ENCODE data around the gene TIPRL. TPM values are rescaled to one million over a fixed set of nuclear protein-coding genes. Genes with fewer than 3 reads are reported as not detected.

TIPRL gene
- total RNA-seq, result 10 to 100 TPM; 34.6 to 49.6 TPM

DNA sequence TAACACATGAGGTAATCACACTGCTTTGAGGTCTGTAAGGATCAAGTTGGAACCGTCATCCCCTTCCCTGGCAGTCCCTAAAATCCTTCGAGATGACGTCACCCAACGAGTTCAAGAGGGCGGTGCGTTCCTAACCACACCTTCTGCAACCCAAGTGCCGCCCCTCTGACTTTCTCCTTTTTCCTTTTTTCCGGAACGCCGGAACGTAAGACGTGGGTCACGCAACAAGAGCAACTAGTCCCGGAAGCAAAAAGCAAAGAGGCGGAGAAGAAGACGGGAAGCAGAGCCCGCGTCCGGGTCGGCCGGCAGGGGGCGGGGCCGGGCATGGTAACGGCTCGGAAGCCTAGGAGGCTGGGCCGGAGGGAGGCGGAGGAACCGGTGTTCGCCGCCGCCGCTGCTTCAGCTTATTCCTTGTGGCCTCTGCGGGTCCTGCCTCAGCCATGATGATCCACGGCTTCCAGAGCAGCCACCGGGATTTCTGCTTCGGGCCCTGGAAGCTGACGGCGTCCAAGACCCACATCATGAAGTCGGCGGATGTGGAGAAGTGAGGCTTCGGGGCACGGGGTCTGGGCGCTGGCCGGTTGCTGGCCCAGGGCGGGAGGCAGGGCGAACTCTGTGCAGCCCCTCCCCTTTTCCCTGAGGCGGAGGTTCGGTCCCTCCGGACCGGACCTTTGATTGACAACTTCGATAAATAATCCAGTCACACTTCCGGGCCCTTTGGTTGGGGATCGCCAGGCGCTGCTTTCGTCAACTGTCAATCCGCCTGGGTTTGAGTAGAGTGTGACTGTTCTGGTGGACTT is at the start of gene TIPRL:
TIPRL (plus strand) TSS at position 325 of the 800 bp plus-strand sequence; CDS start at position 441, 116 bp downstream.
- Mint-ChIP-seq H3K36me3 (no peaks in the 10 kb centered on the region), H3K4me3 (no peak within 1 kb of the TSS), H3K27me3 (peaks cover 2 to 9% of the 10 kb centered on the region in 2 donors), H3K4me1 (ENCODE audit: low read depth in 2 of 2) (peaks cover 0 to 2% of the 10 kb centered on the region in 2 donors), H3K27ac (no peak within 1 kb of the TSS), H3K9me3 (no peaks in the 10 kb centered on the region)
- DNase-seq (ENCODE audit: low spot score) (peak; percentile 98), ATAC-seq (peak; percentile 93 to 95)

DNA sequence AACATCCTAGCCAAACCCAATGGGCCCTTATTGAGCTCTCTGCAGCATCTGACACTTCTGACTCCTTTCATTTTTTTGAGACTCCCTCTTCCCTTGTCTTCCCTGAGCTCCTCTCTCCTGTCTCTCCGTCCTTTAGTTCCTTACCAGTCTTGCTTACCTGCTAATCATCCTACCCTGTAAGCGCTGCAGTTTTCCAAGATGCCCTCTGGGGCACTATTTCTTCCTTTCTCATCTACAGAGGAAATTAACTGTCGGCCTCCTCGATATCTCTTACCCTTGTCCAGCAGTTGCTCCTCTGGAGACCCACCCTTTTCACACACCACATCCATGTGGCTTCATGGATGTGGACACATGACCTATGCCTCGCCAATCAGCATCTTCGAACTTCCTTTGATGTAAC is 48.8 kb upstream of the TIPRL start:
- DNase-seq (ENCODE audit: low spot score) (no peak), ATAC-seq (no peak)
- Mint-ChIP-seq H3K4me3 (no peak overlapping the region), H3K27me3 (peaks cover 28 to 51% of the 10 kb centered on the region in 2 donors), H3K27ac (no peak overlapping the region), H3K4me1 (ENCODE audit: low read depth in 2 of 2) (no peaks in the 10 kb centered on the region), H3K9me3 (no peaks in the 10 kb centered on the region), H3K36me3 (no peaks in the 10 kb centered on the region)

GRCh38 chr1:168134132-168134531 is 44.6 kb upstream of the TIPRL start:
- H3K27me3 Mint-ChIP-seq, result peaks cover 38 to 59% of the 10 kb centered on the region in 2 donors

DNA sequence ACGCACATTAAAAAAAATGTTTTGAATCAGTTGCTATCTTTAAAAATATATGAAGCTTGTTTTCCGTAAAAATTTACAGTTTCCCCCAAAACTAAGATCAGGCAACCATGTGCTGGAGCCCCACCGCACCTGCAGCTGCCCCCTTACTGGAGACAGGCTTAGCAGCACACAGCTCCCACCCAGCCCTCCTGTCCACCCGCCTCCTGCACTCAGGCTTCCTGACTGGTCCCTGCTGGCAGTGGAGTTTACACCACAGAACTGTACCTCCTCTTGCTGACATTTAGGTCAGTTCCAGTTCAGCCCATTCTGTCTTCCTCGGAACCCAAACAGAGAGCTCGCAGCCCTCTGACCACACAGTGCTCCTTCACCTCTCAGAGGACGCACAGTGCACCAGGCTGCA is 44.1 kb upstream of the TIPRL start:
- no peaks in the 10 kb centered on the region for H3K9me3 Mint-ChIP-seq
- H3K4me3 Mint-ChIP-seq, result no peak overlapping the region
- no peaks in the 10 kb centered on the region for H3K36me3 Mint-ChIP-seq
- no peak overlapping the region for H3K27ac Mint-ChIP-seq
- peaks cover 38 to 55% of the 10 kb centered on the region in 2 donors for H3K27me3 Mint-ChIP-seq
- ATAC-seq, result no peak
- DNase-seq (ENCODE audit: low spot score), result no peak
- peaks cover 11 to 12% of the 10 kb centered on the region in 2 donors for H3K4me1 Mint-ChIP-seq (ENCODE audit: low read depth in 2 of 2)

More at GRCh38 chr1:168134132-168134531, 44.6 kb upstream of the TIPRL start:
- no peak overlapping the region for H3K4me3 Mint-ChIP-seq
- H3K9me3 Mint-ChIP-seq, result no peaks in the 10 kb centered on the region
- DNase-seq (ENCODE audit: low spot score) (no peak), ATAC-seq (no peak)
- no peak overlapping the region for H3K27ac Mint-ChIP-seq
- no peaks in the 10 kb centered on the region for H3K36me3 Mint-ChIP-seq
- peaks cover 11 to 12% of the 10 kb centered on the region in 2 donors for H3K4me1 Mint-ChIP-seq (ENCODE audit: low read depth in 2 of 2)

GRCh38 chr1:168135116-168135920 is 43.4 kb upstream of the TIPRL start:
- no peak for DNase-seq (ENCODE audit: low spot score)
- no peaks in the 10 kb centered on the region for H3K9me3 Mint-ChIP-seq
- ATAC-seq, result no peak
- peak overlapping the region; percentile 67 for H3K4me3 Mint-ChIP-seq
- H3K27me3 Mint-ChIP-seq, result peaks cover 35 to 50% of the 10 kb centered on the region in 2 donors
- H3K4me1 Mint-ChIP-seq (ENCODE audit: low read depth in 2 of 2), result peaks cover 11 to 12% of the 10 kb centered on the region in 2 donors
- H3K27ac Mint-ChIP-seq, result no peak overlapping the region
- no peaks in the 10 kb centered on the region for H3K36me3 Mint-ChIP-seq

DNA sequence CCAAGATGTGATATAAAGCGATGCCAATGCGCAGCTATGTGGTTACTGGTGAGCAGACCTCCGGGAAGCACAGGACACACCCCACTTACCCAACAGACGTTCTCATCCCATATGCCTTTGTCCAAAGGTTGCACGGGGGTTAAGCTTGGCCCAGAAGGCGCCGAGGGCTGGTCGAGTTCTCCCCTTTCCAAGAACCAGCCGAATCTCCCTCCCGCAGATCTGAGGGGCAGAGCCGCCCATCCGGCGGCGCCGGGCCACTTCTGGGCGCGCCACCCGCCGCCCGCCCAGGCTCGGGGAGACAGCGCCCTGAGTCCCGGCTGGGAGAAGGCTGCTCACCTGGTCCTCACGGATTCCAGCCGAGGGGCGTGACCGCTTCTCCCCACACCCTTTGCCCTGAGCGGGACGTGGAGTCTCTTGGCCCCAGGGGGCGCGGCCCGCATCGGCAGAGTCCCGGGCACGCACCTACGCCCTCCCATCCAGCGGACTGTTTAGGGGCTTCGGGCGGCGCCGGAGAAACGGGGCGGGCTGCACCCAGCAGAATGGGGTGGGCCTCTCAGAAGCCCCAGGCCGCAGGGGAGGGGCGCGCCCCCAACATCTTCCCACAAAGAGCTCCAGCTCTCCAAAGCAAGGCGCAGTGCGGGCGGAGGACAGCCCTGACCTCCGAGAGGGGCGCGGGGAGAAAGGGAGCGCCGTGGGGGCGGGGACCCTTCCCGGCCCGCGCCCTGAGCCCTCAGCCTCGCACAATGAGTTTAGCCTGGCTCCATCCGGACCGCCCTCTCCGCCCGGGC is 42.6 kb upstream of the TIPRL start:
- no peak overlapping the region for H3K27ac Mint-ChIP-seq
- H3K4me3 Mint-ChIP-seq, result peak overlapping the region; percentile 67
- no peaks in the 10 kb centered on the region for H3K36me3 Mint-ChIP-seq
- H3K4me1 Mint-ChIP-seq (ENCODE audit: low read depth in 2 of 2), result peaks cover 11 to 12% of the 10 kb centered on the region in 2 donors
- peaks cover 31 to 45% of the 10 kb centered on the region in 2 donors for H3K27me3 Mint-ChIP-seq
- no peaks in the 10 kb centered on the region for H3K9me3 Mint-ChIP-seq
- peak; percentile 56 to 62 for ATAC-seq
- no peak for DNase-seq (ENCODE audit: low spot score)

DNA sequence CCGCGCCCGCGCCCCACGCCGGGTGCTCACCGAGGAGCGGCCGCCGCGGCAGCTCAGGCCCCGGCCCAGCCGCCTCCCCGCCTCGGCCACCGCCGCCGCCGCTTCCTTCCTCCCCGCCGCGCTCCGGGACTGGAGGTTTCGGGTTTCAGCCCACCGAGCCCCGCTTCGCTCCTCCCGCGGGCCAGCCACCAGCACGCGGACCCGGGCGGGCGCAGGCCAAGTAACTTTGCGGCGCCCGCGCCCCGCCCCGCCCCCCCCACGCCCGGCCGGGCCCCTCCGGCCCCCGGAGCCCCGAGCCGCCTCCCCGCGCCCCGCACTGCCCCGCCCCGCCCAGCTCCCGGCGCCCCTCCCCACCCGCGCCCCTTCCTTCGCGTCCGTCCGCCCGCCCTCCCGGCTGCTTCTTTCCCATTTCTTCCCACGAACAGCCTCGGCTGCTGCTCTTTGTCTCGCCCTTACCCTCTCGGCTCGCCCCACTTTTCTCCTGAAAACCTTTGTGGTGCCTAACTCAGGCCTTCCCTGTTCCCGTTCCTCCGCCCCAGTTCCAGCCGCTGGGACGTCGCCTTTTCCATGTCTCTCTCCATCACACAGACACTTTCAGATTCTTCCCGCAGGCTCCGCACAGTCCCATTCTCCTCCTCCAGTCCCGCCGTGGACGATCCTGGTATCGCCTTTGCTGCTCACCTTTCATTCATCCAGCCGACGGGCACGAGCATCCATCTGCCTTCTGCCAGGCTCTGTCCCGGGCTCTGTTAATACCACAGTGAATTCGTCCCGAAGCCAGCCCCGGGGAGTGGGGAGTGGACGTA is 41.9 kb upstream of the TIPRL start, which contains the start of gene GPR161:
GPR161 (minus strand) TSS at position 222 of the 806 bp plus-strand sequence. CDS start 32,080 bp downstream, outside the sequence.
- H3K4me3 Mint-ChIP-seq, result peak within 1 kb of the TSS; percentile 92
- DNase-seq (ENCODE audit: low spot score) (peak; percentile 63), ATAC-seq (peak; percentile 74 to 78)
- peaks cover 30 to 37% of the 10 kb centered on the region in 2 donors for H3K27me3 Mint-ChIP-seq
- H3K9me3 Mint-ChIP-seq, result no peaks in the 10 kb centered on the region
- H3K4me1 Mint-ChIP-seq (ENCODE audit: low read depth in 2 of 2), result peaks cover 11 to 12% of the 10 kb centered on the region in 2 donors
- peak within 1 kb of the TSS in 1 of 2 donors; percentile 13 for H3K27ac Mint-ChIP-seq
- H3K36me3 Mint-ChIP-seq, result no peaks in the 10 kb centered on the region

- H3K27ac Mint-ChIP-seq, result peak overlapping the region in 1 of 2 donors; percentile 13
- H3K4me3 Mint-ChIP-seq, result peak overlapping the region; percentile 92
- H3K4me1 Mint-ChIP-seq (ENCODE audit: low read depth in 2 of 2), result peaks cover 11 to 12% of the 10 kb centered on the region in 2 donors
- H3K36me3 Mint-ChIP-seq, result no peaks in the 10 kb centered on the region
- DNase-seq (ENCODE audit: low spot score) (no peak), ATAC-seq (no peak)
- peaks cover 30 to 36% of the 10 kb centered on the region in 2 donors for H3K27me3 Mint-ChIP-seq
- no peaks in the 10 kb centered on the region for H3K9me3 Mint-ChIP-seq
Observed at GRCh38 chr1:168137515-168137821, 41.3 kb upstream of the TIPRL start.

DNA sequence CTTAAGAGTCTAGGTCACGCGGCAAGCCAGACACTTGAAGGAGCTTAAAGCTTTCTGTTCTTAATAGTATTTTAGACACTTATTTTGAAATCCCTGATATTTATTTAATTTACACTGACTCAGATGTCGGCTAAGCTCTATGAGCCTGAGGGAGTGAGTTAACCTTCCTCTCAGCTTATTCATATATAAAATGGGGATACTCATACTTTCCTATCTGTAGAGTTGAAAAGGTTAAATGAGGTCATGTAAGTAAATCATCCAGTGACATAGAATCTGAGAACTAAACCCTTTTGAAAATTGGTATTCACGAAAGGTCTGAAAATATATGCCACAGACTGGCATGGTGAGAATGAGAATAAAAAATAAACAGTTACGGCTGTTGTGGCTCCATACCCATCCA is 40.6 kb upstream of the TIPRL start:
- ATAC-seq (no peak), DNase-seq (ENCODE audit: low spot score) (no peak)
- Mint-ChIP-seq H3K36me3 (no peaks in the 10 kb centered on the region), H3K4me3 (peak overlapping the region; percentile 92), H3K9me3 (no peaks in the 10 kb centered on the region), H3K4me1 (ENCODE audit: low read depth in 2 of 2) (peaks cover 11 to 12% of the 10 kb centered on the region in 2 donors), H3K27me3 (peaks cover 30 to 36% of the 10 kb centered on the region in 2 donors), H3K27ac (no peak overlapping the region)

DNA sequence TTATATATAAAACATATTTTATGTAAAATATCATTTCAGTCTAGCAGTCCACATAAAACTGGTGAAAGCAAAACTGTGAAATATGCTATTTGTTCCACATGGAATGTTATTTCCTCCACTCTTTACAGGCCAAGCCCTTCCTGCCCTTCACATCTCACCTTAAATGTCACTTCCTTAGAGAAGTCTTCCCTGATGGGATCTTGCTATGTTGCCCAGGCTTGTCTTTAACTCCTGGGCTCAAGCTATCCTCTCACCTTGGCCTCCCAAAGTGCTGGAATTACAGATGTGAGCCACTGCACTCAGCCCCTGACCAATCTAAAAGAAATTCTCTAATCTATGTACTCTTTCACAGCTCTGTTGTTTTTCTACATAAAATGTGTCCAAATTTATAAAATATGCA is 39.7 kb upstream of the TIPRL start:
- Mint-ChIP-seq H3K4me3 (no peak overlapping the region), H3K9me3 (no peaks in the 10 kb centered on the region), H3K4me1 (ENCODE audit: low read depth in 2 of 2) (peaks cover 11 to 12% of the 10 kb centered on the region in 2 donors), H3K27ac (no peak overlapping the region), H3K27me3 (peaks cover 29 to 33% of the 10 kb centered on the region in 2 donors), H3K36me3 (no peaks in the 10 kb centered on the region)
- no peak for ATAC-seq
- DNase-seq (ENCODE audit: low spot score), result no peak

GRCh38 chr1:168141871-168142385 is 36.8 kb upstream of the TIPRL start:
- Mint-ChIP-seq H3K27ac (no peak overlapping the region), H3K4me1 (ENCODE audit: low read depth in 2 of 2) (peaks cover 9 to 10% of the 10 kb centered on the region in 2 donors), H3K4me3 (no peak overlapping the region), H3K9me3 (no peaks in the 10 kb centered on the region), H3K27me3 (peaks cover 13 to 15% of the 10 kb centered on the region in 2 donors), H3K36me3 (no peaks in the 10 kb centered on the region)
- ATAC-seq (no peak), DNase-seq (ENCODE audit: low spot score) (no peak)
